Measurements from ENCODE around the gene CYSLTR2. TPM values are rescaled to one million over a fixed set of nuclear protein-coding genes. Genes with fewer than 3 reads are reported as not detected.
A peak's percentile ranks its signal among the peaks of the same experiment; 100 is the strongest.
"Not testable (repeated sequence)": the region's sequence is repeated elsewhere in the genome, so short reads cannot be mapped to it uniquely, and the experiment has no call there.

Gene CYSLTR2
- total RNA-seq, 1 donor from 2014 or later: under 0.01 TPM

DNA sequence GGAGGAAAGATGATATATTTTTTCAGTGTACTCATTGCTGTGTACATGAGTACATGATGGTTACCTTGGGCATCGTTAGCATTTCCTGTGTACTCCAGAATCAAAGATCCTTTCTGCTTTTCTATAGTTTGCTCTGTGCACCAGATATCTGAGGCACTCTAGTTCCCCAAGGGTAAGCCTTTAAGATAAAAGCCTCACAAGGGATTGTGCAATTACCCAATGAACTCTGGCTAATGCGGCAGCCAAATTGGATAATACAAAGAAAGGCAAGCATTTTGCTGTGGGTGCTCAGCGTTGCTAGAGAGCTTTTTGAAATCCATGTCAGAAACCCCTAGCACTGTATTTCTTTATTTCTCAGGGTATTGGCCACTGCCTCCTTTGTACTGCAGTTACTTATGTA, 2.9 kb downstream of the CYSLTR2 start:
- no peaks in the 10 kb centered on the region for H3K9me3 ChIP-seq (ENCODE audit: control insufficient read depth in 3 of 3, low read length in 3 of 3)
- H3K36me3 ChIP-seq (ENCODE audit: control insufficient read depth in 3 of 3, insufficient read depth in 3 of 3, low read length in 3 of 3): no peaks in the 10 kb centered on the region
- H3K9ac ChIP-seq (ENCODE audit: low read depth in 1 of 3, low read length in 3 of 3): no peak overlapping the region
- no peak overlapping the region for H3K27ac ChIP-seq (ENCODE audit: low read depth, low read length)
- no peaks in the 10 kb centered on the region for H3K27me3 ChIP-seq (ENCODE audit: control insufficient read depth in 3 of 3, insufficient read depth in 3 of 3, low read length in 3 of 3)
- no peak overlapping the region for H3K4me3 ChIP-seq (ENCODE audit: low read length in 3 of 3)
- peaks cover 0 to 2% (median 0%) of the 10 kb centered on the region in 3 donors for H3K4me1 ChIP-seq (ENCODE audit: control insufficient read depth in 3 of 3, insufficient read depth in 3 of 3, low read length in 3 of 3)

DNA sequence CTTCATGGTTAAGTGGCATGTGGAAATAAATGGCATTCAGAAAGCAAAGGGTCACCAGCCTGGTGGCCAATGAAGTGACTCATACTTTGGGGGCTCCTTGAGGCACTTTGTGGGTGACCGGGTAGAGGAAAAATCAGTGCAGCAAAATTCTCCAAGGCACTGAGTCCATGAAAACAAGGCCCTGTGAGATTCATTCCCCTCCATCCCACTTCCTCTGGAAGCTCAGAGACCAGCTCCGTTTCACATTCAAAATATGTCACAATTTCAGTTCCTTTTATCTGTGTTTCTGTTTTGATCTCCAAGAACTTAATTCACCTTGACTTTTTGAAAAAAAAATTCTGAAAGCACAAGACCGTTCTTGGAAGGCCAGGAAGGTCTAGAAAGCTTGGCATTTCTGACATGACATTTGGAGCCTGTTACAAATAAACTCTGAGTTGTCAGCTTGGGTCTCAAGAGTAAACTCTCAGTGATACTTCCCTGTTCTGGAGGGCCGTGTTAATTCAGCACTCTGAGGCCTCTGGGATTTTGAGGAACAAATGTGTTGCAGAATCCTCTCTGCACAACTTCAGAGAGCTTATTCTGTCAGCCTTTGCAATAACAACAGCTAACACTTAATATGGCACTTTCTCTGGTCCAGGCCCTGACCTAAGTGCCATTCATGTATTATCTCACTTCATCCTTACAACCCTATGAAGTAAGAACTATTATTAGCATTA, 6.8 kb downstream of the CYSLTR2 start:
- Histone ChIP-seq H3K27ac (ENCODE audit: low read depth, low read length) (peak overlapping the region; percentile 54), H3K36me3 (ENCODE audit: control insufficient read depth in 3 of 3, insufficient read depth in 3 of 3, low read length in 3 of 3) (no peaks in the 10 kb centered on the region), H3K4me1 (ENCODE audit: control insufficient read depth in 3 of 3, insufficient read depth in 3 of 3, low read length in 3 of 3) (no peaks in the 10 kb centered on the region), H3K9me3 (ENCODE audit: control insufficient read depth in 3 of 3, low read length in 3 of 3) (no peaks in the 10 kb centered on the region), H3K9ac (ENCODE audit: low read depth in 1 of 3, low read length in 3 of 3) (no peak overlapping the region), H3K4me3 (ENCODE audit: low read length in 3 of 3) (no peak overlapping the region), H3K27me3 (ENCODE audit: control insufficient read depth in 3 of 3, insufficient read depth in 3 of 3, low read length in 3 of 3) (no peaks in the 10 kb centered on the region)

GRCh38 chr13:48661107-48661506, 7.4 kb downstream of the CYSLTR2 start:
- Histone ChIP-seq H3K4me1 (ENCODE audit: control insufficient read depth in 3 of 3, insufficient read depth in 3 of 3, low read length in 3 of 3) (no peaks in the 10 kb centered on the region), H3K27me3 (ENCODE audit: control insufficient read depth in 3 of 3, insufficient read depth in 3 of 3, low read length in 3 of 3) (no peaks in the 10 kb centered on the region), H3K9me3 (ENCODE audit: control insufficient read depth in 3 of 3, low read length in 3 of 3) (peaks cover 0 to 4% (median 0%) of the 10 kb centered on the region in 3 donors), H3K27ac (ENCODE audit: low read depth, low read length) (no peak overlapping the region), H3K4me3 (ENCODE audit: low read length in 3 of 3) (no peak overlapping the region), H3K9ac (ENCODE audit: low read depth in 1 of 3, low read length in 3 of 3) (no peak overlapping the region), H3K36me3 (ENCODE audit: control insufficient read depth in 3 of 3, insufficient read depth in 3 of 3, low read length in 3 of 3) (no peaks in the 10 kb centered on the region)

- no peaks in the 10 kb centered on the region for H3K4me1 ChIP-seq (ENCODE audit: control insufficient read depth in 3 of 3, insufficient read depth in 3 of 3, low read length in 3 of 3)
- H3K9me3 ChIP-seq (ENCODE audit: control insufficient read depth in 3 of 3, low read length in 3 of 3): peaks cover 0 to 5% (median 2%) of the 10 kb centered on the region in 3 donors
- H3K9ac ChIP-seq (ENCODE audit: low read depth in 1 of 3, low read length in 3 of 3): no peak overlapping the region
- no peaks in the 10 kb centered on the region for H3K36me3 ChIP-seq (ENCODE audit: control insufficient read depth in 3 of 3, insufficient read depth in 3 of 3, low read length in 3 of 3)
- no peaks in the 10 kb centered on the region for H3K27me3 ChIP-seq (ENCODE audit: control insufficient read depth in 3 of 3, insufficient read depth in 3 of 3, low read length in 3 of 3)
- no peak overlapping the region for H3K4me3 ChIP-seq (ENCODE audit: low read length in 3 of 3)
- no peak overlapping the region for H3K27ac ChIP-seq (ENCODE audit: low read depth, low read length)
Observed at GRCh38 chr13:48662226-48662625, 8.5 kb downstream of the CYSLTR2 start.

DNA sequence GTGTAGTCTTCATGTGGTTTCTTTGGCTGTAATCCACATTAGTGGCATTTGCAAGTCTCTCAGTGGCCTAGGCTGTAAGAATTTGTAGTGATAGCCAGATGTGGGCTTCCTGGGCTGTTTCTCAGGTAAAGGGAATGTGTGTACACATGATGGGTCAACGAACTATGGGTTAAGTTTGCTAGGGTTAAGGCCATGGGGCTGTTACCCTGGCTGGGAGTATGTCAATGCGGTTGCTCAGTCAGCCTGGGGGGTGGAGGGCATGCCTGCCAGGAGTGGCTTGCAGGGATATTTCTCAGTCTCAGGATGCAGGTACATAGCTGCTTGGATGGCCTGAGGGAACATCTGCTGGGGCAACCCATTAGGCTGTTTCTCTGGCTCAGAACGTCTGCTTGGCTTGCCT, 13.4 kb downstream of the CYSLTR2 start:
- H3K27ac ChIP-seq (ENCODE audit: low read depth, low read length): no peak overlapping the region

GRCh38 chr13:48671421-48671820, 17.7 kb downstream of the CYSLTR2 start:
- H3K27me3 ChIP-seq (ENCODE audit: control insufficient read depth in 3 of 3, insufficient read depth in 3 of 3, low read length in 3 of 3); H3K4me1 ChIP-seq (ENCODE audit: control insufficient read depth in 3 of 3, insufficient read depth in 3 of 3, low read length in 3 of 3); H3K27ac ChIP-seq (ENCODE audit: low read depth, low read length); H3K36me3 ChIP-seq (ENCODE audit: control insufficient read depth in 3 of 3, insufficient read depth in 3 of 3, low read length in 3 of 3); H3K9ac ChIP-seq (ENCODE audit: low read depth in 1 of 3, low read length in 3 of 3); H3K9me3 ChIP-seq (ENCODE audit: control insufficient read depth in 3 of 3, low read length in 3 of 3); H3K4me3 ChIP-seq (ENCODE audit: low read length in 3 of 3): not testable (repeated sequence)

More for the DNA sequence above, 13.4 kb downstream of the CYSLTR2 start:
- Histone ChIP-seq H3K4me1 (ENCODE audit: control insufficient read depth in 3 of 3, insufficient read depth in 3 of 3, low read length in 3 of 3) (no peaks in the 10 kb centered on the region), H3K9ac (ENCODE audit: low read depth in 1 of 3, low read length in 3 of 3) (no peak overlapping the region), H3K36me3 (ENCODE audit: control insufficient read depth in 3 of 3, insufficient read depth in 3 of 3, low read length in 3 of 3) (no peaks in the 10 kb centered on the region), H3K9me3 (ENCODE audit: control insufficient read depth in 3 of 3, low read length in 3 of 3) (peaks cover 0 to 7% (median 2%) of the 10 kb centered on the region in 3 donors), H3K4me3 (ENCODE audit: low read length in 3 of 3) (no peak overlapping the region), H3K27me3 (ENCODE audit: control insufficient read depth in 3 of 3, insufficient read depth in 3 of 3, low read length in 3 of 3) (no peaks in the 10 kb centered on the region)

- no peaks in the 10 kb centered on the region for H3K4me1 ChIP-seq (ENCODE audit: control insufficient read depth in 3 of 3, insufficient read depth in 3 of 3, low read length in 3 of 3)
- no peaks in the 10 kb centered on the region for H3K27me3 ChIP-seq (ENCODE audit: control insufficient read depth in 3 of 3, insufficient read depth in 3 of 3, low read length in 3 of 3)
- H3K9ac ChIP-seq (ENCODE audit: low read depth in 1 of 3, low read length in 3 of 3): no peak overlapping the region
- H3K27ac ChIP-seq (ENCODE audit: low read depth, low read length): no peak overlapping the region
- no peak overlapping the region for H3K4me3 ChIP-seq (ENCODE audit: low read length in 3 of 3)
- H3K36me3 ChIP-seq (ENCODE audit: control insufficient read depth in 3 of 3, insufficient read depth in 3 of 3, low read length in 3 of 3): no peaks in the 10 kb centered on the region
- no peaks in the 10 kb centered on the region for H3K9me3 ChIP-seq (ENCODE audit: control insufficient read depth in 3 of 3, low read length in 3 of 3)
Observed at GRCh38 chr13:48675247-48675646, 21.5 kb downstream of the CYSLTR2 start.

DNA sequence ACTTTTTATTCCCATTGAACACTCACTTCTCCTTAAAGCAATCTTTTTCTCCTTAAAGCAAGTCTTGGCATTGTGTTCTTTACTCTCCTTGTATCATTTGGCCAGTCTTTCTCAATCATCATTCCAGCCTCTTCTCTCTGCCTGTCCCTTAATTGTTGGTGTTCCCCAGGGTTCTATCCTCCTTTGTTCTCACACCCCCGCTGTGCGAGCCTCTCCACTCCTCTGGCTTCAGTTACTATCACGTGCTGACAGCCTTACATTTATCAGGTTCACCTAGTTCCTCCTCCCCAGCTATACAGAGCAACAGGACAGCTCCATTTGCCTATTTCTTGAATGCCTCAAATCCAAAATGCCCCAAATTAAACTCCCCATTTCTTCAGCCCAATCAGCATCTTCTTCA, 24.6 kb downstream of the CYSLTR2 start:
- Histone ChIP-seq H3K9ac (ENCODE audit: low read depth in 1 of 3, low read length in 3 of 3) (no peak overlapping the region), H3K27me3 (ENCODE audit: control insufficient read depth in 3 of 3, insufficient read depth in 3 of 3, low read length in 3 of 3) (no peaks in the 10 kb centered on the region), H3K4me3 (ENCODE audit: low read length in 3 of 3) (no peak overlapping the region), H3K27ac (ENCODE audit: low read depth, low read length) (no peak overlapping the region), H3K9me3 (ENCODE audit: control insufficient read depth in 3 of 3, low read length in 3 of 3) (no peaks in the 10 kb centered on the region), H3K36me3 (ENCODE audit: control insufficient read depth in 3 of 3, insufficient read depth in 3 of 3, low read length in 3 of 3) (no peaks in the 10 kb centered on the region), H3K4me1 (ENCODE audit: control insufficient read depth in 3 of 3, insufficient read depth in 3 of 3, low read length in 3 of 3) (no peaks in the 10 kb centered on the region)

DNA sequence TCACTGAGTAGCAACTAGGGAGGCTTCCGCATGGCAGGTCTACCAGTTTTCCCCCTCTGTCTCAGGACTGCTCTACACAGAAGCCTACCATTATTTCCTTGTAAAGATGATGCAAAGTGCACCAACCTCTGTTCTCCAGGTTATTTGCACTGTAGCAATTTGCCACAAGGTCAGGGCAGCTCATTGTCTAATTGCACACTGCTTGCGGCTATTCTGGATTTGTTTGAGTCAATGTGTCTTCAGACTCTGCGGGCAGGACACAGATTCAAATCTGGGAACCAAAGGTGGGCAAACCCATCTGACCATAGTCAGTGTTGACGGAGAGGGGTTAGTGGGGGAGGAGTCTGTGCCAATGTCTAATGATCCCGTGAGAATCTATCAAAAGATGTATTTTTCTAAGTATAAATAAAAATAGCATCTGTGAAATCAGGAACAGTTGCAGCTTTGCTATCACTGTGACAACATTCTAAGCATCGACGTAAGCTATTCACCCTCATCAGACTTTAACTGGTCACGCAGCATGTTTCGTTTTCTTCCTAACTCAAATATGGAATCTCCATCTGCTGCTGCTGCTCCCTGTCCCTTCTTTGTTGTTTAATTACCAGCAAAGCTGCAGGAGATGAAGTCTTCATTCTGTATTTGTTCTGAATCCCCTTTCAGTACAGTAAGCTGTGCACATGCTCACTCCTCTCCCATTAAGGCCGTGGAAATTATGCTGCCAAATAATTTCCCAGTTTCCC, 26.4 kb downstream of the CYSLTR2 start:
- Histone ChIP-seq H3K4me3 (ENCODE audit: low read length in 3 of 3) (no peak overlapping the region), H3K27ac (ENCODE audit: low read depth, low read length) (no peak overlapping the region), H3K9me3 (ENCODE audit: control insufficient read depth in 3 of 3, low read length in 3 of 3) (no peaks in the 10 kb centered on the region), H3K27me3 (ENCODE audit: control insufficient read depth in 3 of 3, insufficient read depth in 3 of 3, low read length in 3 of 3) (no peaks in the 10 kb centered on the region), H3K4me1 (ENCODE audit: control insufficient read depth in 3 of 3, insufficient read depth in 3 of 3, low read length in 3 of 3) (no peaks in the 10 kb centered on the region), H3K36me3 (ENCODE audit: control insufficient read depth in 3 of 3, insufficient read depth in 3 of 3, low read length in 3 of 3) (no peaks in the 10 kb centered on the region), H3K9ac (ENCODE audit: low read depth in 1 of 3, low read length in 3 of 3) (no peak overlapping the region)

GRCh38 chr13:48680756-48681392, 27.1 kb downstream of the CYSLTR2 start:
- no peaks in the 10 kb centered on the region for H3K27me3 ChIP-seq (ENCODE audit: control insufficient read depth in 3 of 3, insufficient read depth in 3 of 3, low read length in 3 of 3)
- H3K9ac ChIP-seq (ENCODE audit: low read depth in 1 of 3, low read length in 3 of 3): no peak overlapping the region
- H3K27ac ChIP-seq (ENCODE audit: low read depth, low read length): no peak overlapping the region
- H3K9me3 ChIP-seq (ENCODE audit: control insufficient read depth in 3 of 3, low read length in 3 of 3): no peaks in the 10 kb centered on the region
- no peaks in the 10 kb centered on the region for H3K4me1 ChIP-seq (ENCODE audit: control insufficient read depth in 3 of 3, insufficient read depth in 3 of 3, low read length in 3 of 3)
- no peaks in the 10 kb centered on the region for H3K36me3 ChIP-seq (ENCODE audit: control insufficient read depth in 3 of 3, insufficient read depth in 3 of 3, low read length in 3 of 3)
- no peak overlapping the region for H3K4me3 ChIP-seq (ENCODE audit: low read length in 3 of 3)
